ENCODE data around the gene COA6. TPM values are rescaled to one million over a fixed set of nuclear protein-coding genes. Genes with fewer than 3 reads are reported as not detected.
A peak's percentile ranks its signal among the peaks of the same experiment; 100 is the strongest.

Gene COA6
- total and polyA plus RNA-seq, 2 of the 13 experiments (the other 11 are each of a cell fraction or from before 2014, with no cell fraction given) = 32.4 to 104 TPM

DNA sequence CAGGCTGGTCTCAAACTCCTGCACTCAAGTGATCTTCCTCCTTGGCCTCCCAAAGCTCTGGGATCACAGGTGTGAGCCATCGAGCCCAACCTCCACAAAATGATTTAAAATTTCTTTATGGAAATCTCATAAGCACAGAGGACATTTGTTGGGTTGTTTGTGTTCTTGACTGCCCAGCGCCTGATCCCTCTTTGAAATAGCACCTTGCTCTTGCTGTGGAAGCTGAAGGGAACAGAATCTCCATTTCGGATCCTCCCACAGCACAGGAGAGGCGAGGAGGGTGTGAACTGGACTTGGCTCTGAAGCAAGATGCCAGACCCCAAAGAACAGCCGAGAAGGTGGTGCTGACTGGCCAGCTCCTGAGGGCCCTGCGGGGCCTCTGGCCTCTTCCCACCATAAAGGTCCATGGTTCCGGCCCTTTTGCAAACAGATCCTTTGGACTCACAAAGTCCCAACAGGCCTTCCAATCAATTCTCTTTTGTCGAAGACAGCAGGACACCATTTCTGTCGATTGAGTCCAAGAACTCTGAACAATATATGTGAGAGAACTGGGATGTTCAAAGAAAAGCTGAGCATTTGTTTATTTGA lies 45.6 kb upstream of the COA6 start (continued):
- no peak for TF ChIP-seq ZNF468 (CRISPR knock-in tag; IDR thresholded peaks at IDR 0.05)
- no peak for TF ChIP-seq MXI1 (IDR thresholded peaks at IDR 0.05; ENCODE audit: borderline replicate concordance, low read depth, low read length)
- peak in 1 of 2 experiments; percentile 64; a peak in 1 of 4 replicates for TF ChIP-seq KLF16 (CRISPR knock-in tag; IDR thresholded peaks at IDR 0.05)
- TF ChIP-seq ZNF335 (CRISPR knock-in tag; IDR thresholded peaks at IDR 0.05) = no peak
- peak; percentile 48; the same call in 1 of the 2 replicates for TF ChIP-seq SAFB2 (CRISPR knock-in tag; IDR thresholded peaks at IDR 0.05; ENCODE audit: borderline replicate concordance, low read depth)
- peak; percentile 77; the same call in 1 of the 2 replicates for TF ChIP-seq WIZ (CRISPR knock-in tag; IDR thresholded peaks at IDR 0.05)
- TF ChIP-seq, protein P1, sequence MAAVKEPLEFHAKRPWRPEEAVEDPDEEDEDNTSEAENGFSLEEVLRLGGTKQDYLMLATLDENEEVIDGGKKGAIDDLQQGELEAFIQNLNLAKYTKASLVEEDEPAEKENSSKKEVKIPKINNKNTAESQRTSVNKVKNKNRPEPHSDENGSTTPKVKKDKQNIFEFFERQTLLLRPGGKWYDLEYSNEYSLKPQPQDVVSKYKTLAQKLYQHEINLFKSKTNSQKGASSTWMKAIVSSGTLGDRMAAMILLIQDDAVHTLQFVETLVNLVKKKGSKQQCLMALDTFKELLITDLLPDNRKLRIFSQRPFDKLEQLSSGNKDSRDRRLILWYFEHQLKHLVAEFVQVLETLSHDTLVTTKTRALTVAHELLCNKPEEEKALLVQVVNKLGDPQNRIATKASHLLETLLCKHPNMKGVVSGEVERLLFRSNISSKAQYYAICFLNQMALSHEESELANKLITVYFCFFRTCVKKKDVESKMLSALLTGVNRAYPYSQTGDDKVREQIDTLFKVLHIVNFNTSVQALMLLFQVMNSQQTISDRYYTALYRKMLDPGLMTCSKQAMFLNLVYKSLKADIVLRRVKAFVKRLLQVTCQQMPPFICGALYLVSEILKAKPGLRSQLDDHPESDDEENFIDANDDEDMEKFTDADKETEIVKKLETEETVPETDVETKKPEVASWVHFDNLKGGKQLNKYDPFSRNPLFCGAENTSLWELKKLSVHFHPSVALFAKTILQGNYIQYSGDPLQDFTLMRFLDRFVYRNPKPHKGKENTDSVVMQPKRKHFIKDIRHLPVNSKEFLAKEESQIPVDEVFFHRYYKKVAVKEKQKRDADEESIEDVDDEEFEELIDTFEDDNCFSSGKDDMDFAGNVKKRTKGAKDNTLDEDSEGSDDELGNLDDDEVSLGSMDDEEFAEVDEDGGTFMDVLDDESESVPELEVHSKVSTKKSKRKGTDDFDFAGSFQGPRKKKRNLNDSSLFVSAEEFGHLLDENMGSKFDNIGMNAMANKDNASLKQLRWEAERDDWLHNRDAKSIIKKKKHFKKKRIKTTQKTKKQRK (IDR thresholded peaks at IDR 0.05; ENCODE audit: low read length) = no peak
- TF ChIP-seq POGZ (CRISPR knock-in tag; IDR thresholded peaks at IDR 0.05) = peak; percentile 90
- TF ChIP-seq ARNT (IDR thresholded peaks at IDR 0.05) = no peak
- TF ChIP-seq ETS1 (CRISPR knock-in tag; IDR thresholded peaks at IDR 0.05) = no peak
- peak; percentile 66; the same call in 1 of the 2 replicates for TF ChIP-seq ZBTB20 (CRISPR knock-in tag; IDR thresholded peaks at IDR 0.05; ENCODE audit: borderline replicate concordance, low read depth)
- no peak for TF ChIP-seq ZNF547 (CRISPR knock-in tag; IDR thresholded peaks at IDR 0.05)
- TF ChIP-seq, protein P2, sequence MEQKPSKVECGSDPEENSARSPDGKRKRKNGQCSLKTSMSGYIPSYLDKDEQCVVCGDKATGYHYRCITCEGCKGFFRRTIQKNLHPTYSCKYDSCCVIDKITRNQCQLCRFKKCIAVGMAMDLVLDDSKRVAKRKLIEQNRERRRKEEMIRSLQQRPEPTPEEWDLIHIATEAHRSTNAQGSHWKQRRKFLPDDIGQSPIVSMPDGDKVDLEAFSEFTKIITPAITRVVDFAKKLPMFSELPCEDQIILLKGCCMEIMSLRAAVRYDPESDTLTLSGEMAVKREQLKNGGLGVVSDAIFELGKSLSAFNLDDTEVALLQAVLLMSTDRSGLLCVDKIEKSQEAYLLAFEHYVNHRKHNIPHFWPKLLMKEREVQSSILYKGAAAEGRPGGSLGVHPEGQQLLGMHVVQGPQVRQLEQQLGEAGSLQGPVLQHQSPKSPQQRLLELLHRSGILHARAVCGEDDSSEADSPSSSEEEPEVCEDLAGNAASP (CRISPR knock-in tag; IDR thresholded peaks at IDR 0.05; ENCODE audit: borderline replicate concordance) = no peak
- peak; percentile 41; the same call in 1 of the 2 replicates for TF ChIP-seq ZNF670 (CRISPR knock-in tag; IDR thresholded peaks at IDR 0.05; ENCODE audit: borderline replicate concordance)
- TF ChIP-seq FOXM1 (CRISPR knock-in tag; IDR thresholded peaks at IDR 0.05) = no peak
- TF ChIP-seq, protein P3, sequence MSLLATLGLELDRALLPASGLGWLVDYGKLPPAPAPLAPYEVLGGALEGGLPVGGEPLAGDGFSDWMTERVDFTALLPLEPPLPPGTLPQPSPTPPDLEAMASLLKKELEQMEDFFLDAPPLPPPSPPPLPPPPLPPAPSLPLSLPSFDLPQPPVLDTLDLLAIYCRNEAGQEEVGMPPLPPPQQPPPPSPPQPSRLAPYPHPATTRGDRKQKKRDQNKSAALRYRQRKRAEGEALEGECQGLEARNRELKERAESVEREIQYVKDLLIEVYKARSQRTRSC (CRISPR knock-in tag; IDR thresholded peaks at IDR 0.05; ENCODE audit: low read depth) = no peak
- 0 out of 2 replicates have a peak, but pooled peaks have one; percentile 15 for TF ChIP-seq ELF3 (CRISPR knock-in tag; IDR thresholded peaks at IDR 0.05)
- TF ChIP-seq PRPF4 (IDR thresholded peaks at IDR 0.05; ENCODE audit: low read depth, low read length, poor library complexity, severe bottlenecking) = no peak
- no peak for TF ChIP-seq POLR2AphosphoS5 (IDR thresholded peaks at IDR 0.05; ENCODE audit: low read depth, low read length)
- peak; percentile 45; the same call in 1 of the 2 replicates for TF ChIP-seq IRF2 (CRISPR knock-in tag; IDR thresholded peaks at IDR 0.05)
- no peak for TF ChIP-seq NAIF1 (CRISPR knock-in tag; IDR thresholded peaks at IDR 0.05; ENCODE audit: borderline replicate concordance)
- TF ChIP-seq GZF1 (CRISPR knock-in tag; IDR thresholded peaks at IDR 0.05) = 0 out of 2 replicates have a peak, but pooled peaks have one; percentile 42
- no peak for TF ChIP-seq ZNF784 (CRISPR knock-in tag; IDR thresholded peaks at IDR 0.05; ENCODE audit: borderline replicate concordance)

Data from HepG2 (cell line).